Right atrium auricular region (tissue), 2 donors: ENCODE results near the gene AGTRAP. TPM values are rescaled to one million over a fixed set of nuclear protein-coding genes. Genes with fewer than 3 reads are reported as not detected.

Experiments used
- DNase-seq: peaks from one replicate; pipeline ENCODE4 v3.0.0-alpha.2; 2019; ENCODE audit warnings: low spot score
- H3K27ac ChIP-seq, 2 donors: fragments of 200-600 bp; sonication (generic); 1 replicate in 1 of 2; 2 replicates in 1 of 2; pipeline ENCODE4 v1.5.1; 2016 to 2019
- H3K27me3 ChIP-seq, 2 donors: fragments of 200-600 bp; sonication (generic); one replicate each; pipeline versions ENCODE4 v1.5.1 to v1.6.0; 2017 to 2019
- H3K36me3 ChIP-seq: fragments of 200-600 bp; sonication (generic); one replicate; pipeline ENCODE4 v1.5.1; 2016
- H3K4me1 ChIP-seq, 2 donors: fragments of 200-600 bp; sonication (generic); one replicate each; pipeline versions ENCODE4 v1.5.1 to v1.6.0; 2017 to 2019
- H3K4me3 ChIP-seq, 2 donors: fragments of 200-600 bp; sonication (generic); 1 replicate in 1 of 2; 2 replicates in 1 of 2; pipeline ENCODE4 v1.5.1; 2017 to 2019; ENCODE audit warnings: mild to moderate bottlenecking in 1 of 2, moderate library complexity in 1 of 2
- H3K9me3 ChIP-seq, 2 donors: fragments of 200-600 bp; sonication (generic); one replicate each; pipeline ENCODE4 v1.5.1; 2019
- CTCF ChIP-seq, 2 donors: fragments of 200-600 bp; sonication (generic); IDR thresholded peaks; one replicate each; pipeline ENCODE4 v1.5.1; 2019; ENCODE audit warnings: antibody characterized with exemption in 2 of 2
- total RNA-seq, 2 donors: library from RNA; depleted of rRNA; stranded (reverse); fragments of >200 nt; gene quantifications; one replicate each; pipeline ENCODE4 v1.1.0, GENCODE V29; 2016

The AGTRAP gene
- total RNA-seq, 2 donors from 2014 or later: 20.8 to 47.2 TPM

DNA sequence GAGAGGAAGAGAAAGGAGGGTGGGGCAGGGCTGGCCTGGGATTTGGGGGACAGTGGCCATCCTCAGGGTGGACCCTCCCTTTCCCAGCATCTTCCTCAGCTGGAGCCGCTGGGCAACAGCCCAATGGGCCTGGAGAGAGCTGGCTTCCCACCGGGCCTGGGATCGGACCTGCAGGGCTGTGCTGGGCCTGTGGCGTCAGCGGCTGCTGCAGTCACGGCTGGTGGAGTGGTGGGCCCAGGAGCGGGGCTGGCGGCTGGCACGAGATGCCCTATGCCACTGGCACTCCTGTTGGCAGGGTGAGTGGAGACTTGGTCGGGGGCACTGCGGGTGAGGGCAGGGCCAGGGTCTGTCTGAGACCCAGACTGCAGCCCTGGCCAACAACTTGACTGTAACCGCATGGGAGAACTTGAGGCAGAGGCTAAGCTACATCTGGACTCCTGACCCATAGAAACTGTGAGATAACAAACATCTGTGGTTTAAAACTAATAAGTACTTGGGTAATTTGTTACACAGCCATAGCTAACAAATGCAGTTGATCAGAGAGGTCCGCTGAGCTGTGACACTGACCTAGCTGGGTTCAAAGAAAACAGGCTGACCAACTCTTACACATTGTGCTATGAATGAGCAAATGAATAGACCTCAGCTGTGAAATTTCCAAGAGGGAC lies 43.9 kb downstream of the AGTRAP start:
- TF ChIP-seq CTCF (IDR thresholded peaks at IDR 0.05): no peak
- no peak for DNase-seq
- Histone ChIP-seq H3K27ac (no peak overlapping the region), H3K27me3 (no peaks in the 10 kb centered on the region), H3K36me3 (no peaks in the 10 kb centered on the region), H3K9me3 (no peaks in the 10 kb centered on the region), H3K4me3 (no peak overlapping the region), H3K4me1 (peaks cover 0 to 6% of the 10 kb centered on the region in 2 donors)

- H3K4me1 ChIP-seq: peaks cover 0 to 13% of the 10 kb centered on the region in 2 donors
- no peak for DNase-seq
- H3K9me3 ChIP-seq: no peaks in the 10 kb centered on the region
- H3K4me3 ChIP-seq: no peak overlapping the region
- no peaks in the 10 kb centered on the region for H3K36me3 ChIP-seq
- no peak for TF ChIP-seq CTCF (IDR thresholded peaks at IDR 0.05)
- no peak overlapping the region for H3K27ac ChIP-seq
- no peaks in the 10 kb centered on the region for H3K27me3 ChIP-seq
Observed at GRCh38 chr1:11780380-11781147, 44.6 kb downstream of the AGTRAP start.

- no peak for DNase-seq
- no peak for TF ChIP-seq CTCF (IDR thresholded peaks at IDR 0.05)
- no peak overlapping the region for H3K4me3 ChIP-seq
- peaks cover 0 to 21% of the 10 kb centered on the region in 2 donors for H3K4me1 ChIP-seq
- H3K9me3 ChIP-seq: no peaks in the 10 kb centered on the region
- no peaks in the 10 kb centered on the region for H3K27me3 ChIP-seq
- no peaks in the 10 kb centered on the region for H3K36me3 ChIP-seq
- H3K27ac ChIP-seq: no peak overlapping the region
Observed at GRCh38 chr1:11781297-11781696, 45.4 kb downstream of the AGTRAP start.

- Histone ChIP-seq H3K27me3 (no peaks in the 10 kb centered on the region), H3K27ac (no peak overlapping the region), H3K9me3 (no peaks in the 10 kb centered on the region), H3K4me3 (no peak overlapping the region), H3K4me1 (peaks cover 0 to 28% of the 10 kb centered on the region in 2 donors), H3K36me3 (no peaks in the 10 kb centered on the region)
- TF ChIP-seq CTCF (IDR thresholded peaks at IDR 0.05): no peak
- no peak for DNase-seq
Observed at GRCh38 chr1:11782127-11782708, 46.3 kb downstream of the AGTRAP start.

DNA sequence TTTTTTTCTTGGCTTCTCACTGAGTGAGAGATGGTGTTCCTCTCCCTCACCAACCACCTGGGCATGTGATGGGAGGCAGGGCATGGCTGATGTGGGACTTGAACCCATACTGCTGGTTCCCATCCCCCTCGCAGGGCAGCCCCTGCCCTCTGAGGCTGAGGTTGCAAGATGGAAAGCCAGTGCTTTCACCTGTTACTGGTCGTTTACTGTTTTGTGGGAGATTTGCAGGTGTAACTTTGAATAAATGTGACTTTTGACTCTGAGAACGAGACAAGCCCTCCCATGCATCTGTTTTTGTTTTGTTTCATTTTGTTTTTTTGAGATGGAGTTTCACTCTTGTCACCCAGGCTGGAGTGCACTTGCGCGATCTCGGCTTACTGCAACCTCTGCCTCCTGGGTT lies 47.6 kb downstream of the AGTRAP start:
- no peak overlapping the region for H3K4me3 ChIP-seq
- no peaks in the 10 kb centered on the region for H3K36me3 ChIP-seq
- no peak for TF ChIP-seq CTCF (IDR thresholded peaks at IDR 0.05)
- H3K27ac ChIP-seq: no peak overlapping the region
- DNase-seq: no peak
- no peaks in the 10 kb centered on the region for H3K9me3 ChIP-seq
- H3K4me1 ChIP-seq: peaks cover 0 to 42% of the 10 kb centered on the region in 2 donors
- no peaks in the 10 kb centered on the region for H3K27me3 ChIP-seq
